ENCODE measurements around the gene ANXA5. TPM values are rescaled to one million over a fixed set of nuclear protein-coding genes. Genes with fewer than 3 reads are reported as not detected.

ANXA5 gene
- total RNA-seq, 4 donors from 2014 or later: 255 to 353 (median 316) TPM

DNA sequence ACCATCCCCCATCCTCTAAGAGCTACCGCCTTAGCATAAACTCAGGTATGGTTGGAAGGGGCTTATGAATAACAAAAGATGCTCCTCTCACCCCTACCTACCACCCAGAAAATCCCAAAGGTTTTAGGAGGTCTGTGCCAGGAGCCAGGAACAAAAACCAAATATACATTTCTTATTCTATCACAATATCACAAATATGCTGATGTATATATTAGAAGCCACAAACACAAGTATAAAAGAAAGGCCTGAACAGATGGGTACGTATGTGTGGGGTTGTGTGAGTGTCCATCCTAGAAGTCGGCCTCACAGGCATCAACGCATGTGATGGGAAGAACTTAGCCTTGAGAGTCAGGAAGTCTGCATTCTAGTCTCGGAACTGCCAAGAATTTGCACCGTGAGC is 8.7 kb upstream of the ANXA5 start:
- no peaks in the 10 kb centered on the region for H3K36me3 ChIP-seq
- H3K4me1 ChIP-seq: no peaks in the 10 kb centered on the region
- H3K27me3 ChIP-seq: no peaks in the 10 kb centered on the region
- DNase-seq: no peak
- no peaks in the 10 kb centered on the region for H3K9me3 ChIP-seq
- H3K27ac ChIP-seq: no peak overlapping the region
- intact Hi-C loops (cut with DNase I; ENCODE audit: low total_unique reads): no loop called here
- H3K4me3 ChIP-seq: no peak overlapping the region
- TF ChIP-seq POLR2A (IDR thresholded peaks at IDR 0.05): no peak
- TF ChIP-seq, protein P1, sequence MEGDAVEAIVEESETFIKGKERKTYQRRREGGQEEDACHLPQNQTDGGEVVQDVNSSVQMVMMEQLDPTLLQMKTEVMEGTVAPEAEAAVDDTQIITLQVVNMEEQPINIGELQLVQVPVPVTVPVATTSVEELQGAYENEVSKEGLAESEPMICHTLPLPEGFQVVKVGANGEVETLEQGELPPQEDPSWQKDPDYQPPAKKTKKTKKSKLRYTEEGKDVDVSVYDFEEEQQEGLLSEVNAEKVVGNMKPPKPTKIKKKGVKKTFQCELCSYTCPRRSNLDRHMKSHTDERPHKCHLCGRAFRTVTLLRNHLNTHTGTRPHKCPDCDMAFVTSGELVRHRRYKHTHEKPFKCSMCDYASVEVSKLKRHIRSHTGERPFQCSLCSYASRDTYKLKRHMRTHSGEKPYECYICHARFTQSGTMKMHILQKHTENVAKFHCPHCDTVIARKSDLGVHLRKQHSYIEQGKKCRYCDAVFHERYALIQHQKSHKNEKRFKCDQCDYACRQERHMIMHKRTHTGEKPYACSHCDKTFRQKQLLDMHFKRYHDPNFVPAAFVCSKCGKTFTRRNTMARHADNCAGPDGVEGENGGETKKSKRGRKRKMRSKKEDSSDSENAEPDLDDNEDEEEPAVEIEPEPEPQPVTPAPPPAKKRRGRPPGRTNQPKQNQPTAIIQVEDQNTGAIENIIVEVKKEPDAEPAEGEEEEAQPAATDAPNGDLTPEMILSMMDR (IDR thresholded peaks at IDR 0.05): no peak

DNA sequence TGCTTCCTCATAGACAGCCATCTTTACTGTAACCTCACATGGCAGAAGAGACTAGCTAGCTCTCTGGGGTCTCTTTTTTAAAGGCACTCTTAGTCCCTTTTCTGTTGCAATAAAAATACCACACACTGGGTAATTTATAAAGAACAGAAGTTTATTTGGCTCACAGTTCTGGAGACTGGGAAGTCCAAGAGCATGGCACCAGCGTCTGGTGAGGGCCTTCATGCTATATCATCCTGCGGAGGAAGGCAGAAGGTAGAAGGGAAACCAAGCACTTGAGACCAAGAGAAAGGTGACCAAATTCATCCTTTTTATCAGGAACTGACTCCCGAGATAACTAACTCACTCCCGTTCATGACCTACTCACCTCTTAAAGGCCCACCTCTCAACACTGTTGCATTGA is 5.4 kb upstream of the ANXA5 start:
- no peaks in the 10 kb centered on the region for H3K9me3 ChIP-seq
- H3K27me3 ChIP-seq: no peaks in the 10 kb centered on the region
- no peaks in the 10 kb centered on the region for H3K36me3 ChIP-seq
- no peak for TF ChIP-seq POLR2A (IDR thresholded peaks at IDR 0.05)
- TF ChIP-seq, protein P1 (IDR thresholded peaks at IDR 0.05): no peak
- no peak overlapping the region for H3K4me3 ChIP-seq
- H3K4me1 ChIP-seq: no peaks in the 10 kb centered on the region
- intact Hi-C loops (cut with DNase I; ENCODE audit: low total_unique reads): no loop called here
- no peak overlapping the region for H3K27ac ChIP-seq
- no peak for DNase-seq

- no peaks in the 10 kb centered on the region for H3K9me3 ChIP-seq
- H3K27me3 ChIP-seq: no peaks in the 10 kb centered on the region
- no peak for TF ChIP-seq POLR2A (IDR thresholded peaks at IDR 0.05)
- H3K27ac ChIP-seq: no peak overlapping the region
- intact Hi-C loops (cut with DNase I; ENCODE audit: low total_unique reads): no loop called here
- DNase-seq: no peak
- H3K4me1 ChIP-seq: no peaks in the 10 kb centered on the region
- no peaks in the 10 kb centered on the region for H3K36me3 ChIP-seq
- no peak overlapping the region for H3K4me3 ChIP-seq
Observed at GRCh38 chr4:121701263-121701662, 4.5 kb upstream of the ANXA5 start.

DNA sequence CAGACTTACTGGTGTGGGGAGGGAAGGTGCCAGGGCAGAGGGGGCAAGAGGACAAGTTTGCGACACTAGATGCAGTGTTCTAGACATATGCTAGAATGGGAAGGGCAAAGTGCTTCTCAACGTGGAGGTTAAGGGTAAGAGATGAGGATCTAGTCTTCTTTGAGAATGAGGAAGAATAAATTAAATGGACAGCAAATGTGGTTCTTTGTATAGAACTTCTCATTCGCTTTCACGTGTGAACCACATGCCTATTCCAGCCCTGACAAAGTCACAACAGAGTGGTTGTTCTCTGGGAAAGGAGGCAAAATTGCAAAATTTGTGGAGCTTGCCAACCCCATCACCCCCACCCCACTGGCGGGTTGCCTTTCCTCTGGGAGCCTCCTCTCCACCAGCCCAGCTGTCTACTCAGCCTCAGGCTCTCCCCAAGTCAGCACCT is 1.5 kb upstream of the ANXA5 start:
- Histone ChIP-seq H3K36me3 (no peaks in the 10 kb centered on the region), H3K4me3 (no peak overlapping the region), H3K27me3 (no peaks in the 10 kb centered on the region), H3K4me1 (no peaks in the 10 kb centered on the region), H3K9me3 (no peaks in the 10 kb centered on the region), H3K27ac (no peak overlapping the region)
- peak in 1 of 2 donors; percentile 56 for DNase-seq
- no peak for TF ChIP-seq POLR2A (IDR thresholded peaks at IDR 0.05)
- intact Hi-C loops (cut with DNase I; ENCODE audit: low total_unique reads): no loop called here

DNA sequence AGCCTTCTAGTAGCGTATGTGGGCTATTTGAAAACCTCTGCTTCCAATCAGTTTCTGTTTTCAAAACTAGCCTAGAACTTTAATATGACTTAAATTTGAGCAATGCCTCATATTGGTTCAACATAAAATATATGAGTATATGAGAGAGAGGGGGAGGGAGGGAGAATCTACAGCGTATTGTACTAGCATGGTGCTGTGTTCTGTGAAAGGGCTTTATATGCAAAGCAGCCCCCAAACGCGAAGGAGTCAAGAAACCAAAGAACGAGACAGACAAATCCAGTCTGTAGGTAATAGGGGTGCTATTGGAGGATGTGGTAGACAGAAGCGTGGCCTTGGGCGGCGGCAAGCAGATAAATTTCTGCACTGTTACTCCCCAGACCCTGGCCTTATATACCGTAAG is 784 bp upstream of the ANXA5 start:
- H3K36me3 ChIP-seq: no peaks in the 10 kb centered on the region
- H3K27ac ChIP-seq: peak overlapping the region; percentile 95 to 99
- no peak for DNase-seq
- no peaks in the 10 kb centered on the region for H3K27me3 ChIP-seq
- intact Hi-C loops (cut with DNase I; ENCODE audit: low total_unique reads): no loop called here
- TF ChIP-seq POLR2A (IDR thresholded peaks at IDR 0.05): no peak
- TF ChIP-seq, protein P1 (IDR thresholded peaks at IDR 0.05): no peak
- peak overlapping the region; percentile 93 to 94 for H3K4me3 ChIP-seq
- H3K4me1 ChIP-seq: no peaks in the 10 kb centered on the region
- H3K9me3 ChIP-seq: no peaks in the 10 kb centered on the region

GRCh38 chr4:121696170-121696580 is 605 bp downstream of the ANXA5 start:
- peak overlapping the region; percentile 93 to 94 for H3K4me3 ChIP-seq
- intact Hi-C loops (cut with DNase I; ENCODE audit: low total_unique reads): no loop called here
- no peaks in the 10 kb centered on the region for H3K4me1 ChIP-seq
- H3K27ac ChIP-seq: peak overlapping the region; percentile 95 to 99
- peak; percentile 82 to 89 for DNase-seq
- TF ChIP-seq, protein P1 (IDR thresholded peaks at IDR 0.05): peak; percentile 21 to 48 (median 36)
- peak; percentile 24 to 67 for TF ChIP-seq POLR2A (IDR thresholded peaks at IDR 0.05)
- H3K9me3 ChIP-seq: no peaks in the 10 kb centered on the region
- no peaks in the 10 kb centered on the region for H3K27me3 ChIP-seq
- no peaks in the 10 kb centered on the region for H3K36me3 ChIP-seq
